Measurements from ENCODE around the gene TBC1D5. TPM values are rescaled to one million over a fixed set of nuclear protein-coding genes. Genes with fewer than 3 reads are reported as not detected.

Gene TBC1D5
- total RNA-seq, 1 experiment from 2014 or later: 181 TPM

DNA sequence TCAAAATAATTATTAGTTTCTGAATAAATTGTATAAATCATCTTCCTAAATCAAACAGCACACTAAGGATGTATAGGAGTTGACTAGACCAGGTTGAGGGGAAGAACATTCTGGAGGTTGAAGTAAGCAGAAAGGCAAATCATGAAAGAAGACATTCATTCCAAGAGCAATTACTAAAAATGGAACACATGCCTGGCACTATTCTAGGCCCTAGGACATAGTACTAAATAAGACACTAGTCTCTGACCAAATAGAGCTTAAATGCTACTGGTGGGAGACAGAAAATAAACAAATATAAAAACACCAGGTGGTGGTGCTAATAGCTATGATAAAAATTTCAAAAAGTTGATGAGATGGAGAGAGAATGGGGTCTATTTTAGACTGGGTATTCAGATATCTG, 190.1 kb downstream of the TBC1D5 start:
- Histone ChIP-seq H3K9me3 (ENCODE audit: low read length) (no peaks in the 10 kb centered on the region), H2AFZ (ENCODE audit: low read length) (no peak overlapping the region), H3K9me2 (replicated peaks; ENCODE audit: insufficient read depth, low read length) (no peaks in the 10 kb centered on the region), H3K36me3 (ENCODE audit: insufficient read depth, low read length) (no peaks in the 10 kb centered on the region; the same call in 1 of the 2 replicates), H3K4me2 (ENCODE audit: low read depth, low read length, poor library complexity, severe bottlenecking) (no peak overlapping the region), H3K79me2 (ENCODE audit: low read length) (peaks cover 77% of the 10 kb centered on the region), H3K27ac (ENCODE audit: low read length) (no peak overlapping the region), H3K4me3 (ENCODE audit: low read length) (no peak overlapping the region), H3K27me3 (ENCODE audit: low read length) (no peaks in the 10 kb centered on the region), H3K9ac (ENCODE audit: low read length) (no peak overlapping the region), H4K20me1 (ENCODE audit: insufficient read depth, low read depth, low read length) (no peaks in the 10 kb centered on the region), H3K4me1 (ENCODE audit: low read length) (peaks cover 12% of the 10 kb centered on the region; the same call in 1 of the 2 replicates)
- DNase-seq: no peak

DNA sequence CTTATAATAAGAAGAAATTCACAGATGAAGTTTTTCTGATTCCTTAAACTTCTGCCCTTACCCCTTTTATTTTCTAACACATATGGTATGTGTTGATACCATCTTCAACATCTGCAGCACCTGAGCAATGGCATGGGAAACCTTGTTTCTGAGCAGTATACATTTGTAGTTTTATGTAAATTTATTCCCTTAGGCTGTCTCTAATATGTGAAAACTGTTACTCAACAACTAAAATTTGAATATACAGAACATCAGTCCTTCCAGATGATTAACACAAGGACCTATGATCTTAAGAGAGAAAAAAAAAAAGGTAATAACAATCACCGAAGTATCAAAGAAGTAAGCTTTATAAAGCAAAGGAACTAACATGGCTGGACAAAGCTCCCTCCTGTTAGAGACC, 190.5 kb downstream of the TBC1D5 start:
- Histone ChIP-seq H3K9ac (ENCODE audit: low read length) (no peak overlapping the region), H4K20me1 (ENCODE audit: insufficient read depth, low read depth, low read length) (no peaks in the 10 kb centered on the region), H3K9me3 (ENCODE audit: low read length) (no peaks in the 10 kb centered on the region), H3K36me3 (ENCODE audit: insufficient read depth, low read length) (no peaks in the 10 kb centered on the region; the same call in 1 of the 2 replicates), H3K27ac (ENCODE audit: low read length) (no peak overlapping the region), H3K9me2 (replicated peaks; ENCODE audit: insufficient read depth, low read length) (no peaks in the 10 kb centered on the region), H3K27me3 (ENCODE audit: low read length) (no peaks in the 10 kb centered on the region), H3K4me1 (ENCODE audit: low read length) (peaks cover 12% of the 10 kb centered on the region; the same call in 1 of the 2 replicates), H3K4me3 (ENCODE audit: low read length) (no peak overlapping the region), H3K79me2 (ENCODE audit: low read length) (peaks cover 74% of the 10 kb centered on the region), H3K4me2 (ENCODE audit: low read depth, low read length, poor library complexity, severe bottlenecking) (no peak overlapping the region), H2AFZ (ENCODE audit: low read length) (no peak overlapping the region)
- DNase-seq: no peak

- peaks cover 12% of the 10 kb centered on the region; the same call in 1 of the 2 replicates for H3K4me1 ChIP-seq (ENCODE audit: low read length)
- no peaks in the 10 kb centered on the region for H3K9me3 ChIP-seq (ENCODE audit: low read length)
- DNase-seq: no peak
- no peak overlapping the region for H3K4me2 ChIP-seq (ENCODE audit: low read depth, low read length, poor library complexity, severe bottlenecking)
- H3K9ac ChIP-seq (ENCODE audit: low read length): no peak overlapping the region
- H3K27me3 ChIP-seq (ENCODE audit: low read length): no peaks in the 10 kb centered on the region
- no peaks in the 10 kb centered on the region for H3K9me2 ChIP-seq (replicated peaks; ENCODE audit: insufficient read depth, low read length)
- peaks cover 76% of the 10 kb centered on the region for H3K79me2 ChIP-seq (ENCODE audit: low read length)
- no peaks in the 10 kb centered on the region for H4K20me1 ChIP-seq (ENCODE audit: insufficient read depth, low read depth, low read length)
- no peak overlapping the region for H3K4me3 ChIP-seq (ENCODE audit: low read length)
- H3K27ac ChIP-seq (ENCODE audit: low read length): no peak overlapping the region
- no peaks in the 10 kb centered on the region; the same call in 1 of the 2 replicates for H3K36me3 ChIP-seq (ENCODE audit: insufficient read depth, low read length)
- no peak overlapping the region for H2AFZ ChIP-seq (ENCODE audit: low read length)
Observed at GRCh38 chr3:17551333-17551732, 191.1 kb downstream of the TBC1D5 start.

DNA sequence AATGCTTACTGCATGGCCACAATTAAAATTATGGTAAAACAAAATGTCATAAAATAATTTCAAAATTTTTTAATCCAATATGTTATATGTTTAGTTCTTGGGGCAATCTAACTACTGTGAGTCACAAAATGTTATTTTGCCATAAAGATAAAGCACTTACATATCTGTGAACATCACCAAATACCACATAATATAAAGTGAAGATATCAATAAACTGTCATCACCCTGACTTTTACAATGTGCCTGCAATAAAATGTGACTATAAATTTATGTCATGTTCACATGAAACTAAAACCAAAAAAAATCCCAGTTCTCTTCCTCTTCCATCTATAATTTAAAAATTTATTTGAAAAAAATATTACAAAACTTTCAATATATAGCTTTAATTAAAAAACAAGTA, 191.8 kb downstream of the TBC1D5 start:
- Histone ChIP-seq H3K4me2 (ENCODE audit: low read depth, low read length, poor library complexity, severe bottlenecking) (no peak overlapping the region), H3K9me2 (replicated peaks; ENCODE audit: insufficient read depth, low read length) (no peaks in the 10 kb centered on the region), H3K79me2 (ENCODE audit: low read length) (peaks cover 76% of the 10 kb centered on the region)

DNA sequence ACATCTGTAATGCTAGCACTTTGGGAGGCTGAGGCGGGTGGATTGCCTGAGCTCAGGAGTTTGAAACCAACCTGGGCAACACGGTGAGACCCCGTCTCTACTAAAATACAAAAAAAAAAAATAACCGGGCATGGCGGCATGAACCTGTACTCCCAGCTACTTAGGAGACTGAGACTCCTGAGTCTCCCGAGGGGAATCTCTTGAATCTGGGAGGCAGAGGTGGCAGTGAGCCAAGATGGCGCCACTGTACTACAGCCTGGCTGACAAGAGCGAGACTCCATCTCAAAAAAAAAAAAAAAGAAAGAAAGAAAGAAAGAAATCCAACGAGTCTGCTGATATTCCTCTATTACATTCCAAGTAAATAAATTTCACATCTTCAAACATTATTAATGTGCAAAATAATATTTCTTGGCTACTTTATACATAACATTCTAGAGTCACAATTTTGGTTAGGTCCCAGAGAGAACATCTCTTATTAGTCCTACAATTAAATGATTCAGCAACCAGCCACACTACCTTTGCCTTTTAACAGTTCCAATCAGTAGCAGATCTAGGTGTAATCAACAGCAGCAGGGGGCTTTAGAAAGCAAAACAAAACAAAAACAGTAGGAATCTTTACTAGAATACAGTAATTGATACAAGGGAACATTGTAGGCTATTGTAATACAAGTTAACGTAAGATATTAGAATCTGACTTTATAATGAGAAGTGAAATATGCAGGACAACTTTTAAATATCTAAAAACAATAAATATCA, 195.8 kb downstream of the TBC1D5 start:
- Histone ChIP-seq H3K4me3 (ENCODE audit: low read length) (no peak overlapping the region), H2AFZ (ENCODE audit: low read length) (no peak overlapping the region), H3K4me1 (ENCODE audit: low read length) (peaks cover 4% of the 10 kb centered on the region; the same call in 1 of the 2 replicates), H3K9me3 (ENCODE audit: low read length) (no peaks in the 10 kb centered on the region), H3K27me3 (ENCODE audit: low read length) (no peaks in the 10 kb centered on the region), H3K9me2 (replicated peaks; ENCODE audit: insufficient read depth, low read length) (no peaks in the 10 kb centered on the region), H3K79me2 (ENCODE audit: low read length) (peaks cover 69% of the 10 kb centered on the region), H3K36me3 (ENCODE audit: insufficient read depth, low read length) (no peaks in the 10 kb centered on the region; the same call in 1 of the 2 replicates), H4K20me1 (ENCODE audit: insufficient read depth, low read depth, low read length) (no peaks in the 10 kb centered on the region), H3K27ac (ENCODE audit: low read length) (no peak overlapping the region), H3K4me2 (ENCODE audit: low read depth, low read length, poor library complexity, severe bottlenecking) (no peak overlapping the region), H3K9ac (ENCODE audit: low read length) (no peak overlapping the region)
- DNase-seq: no peak

More for the DNA sequence above, 191.8 kb downstream of the TBC1D5 start:
- H3K4me3 ChIP-seq (ENCODE audit: low read length): no peak overlapping the region
- no peak overlapping the region for H3K27ac ChIP-seq (ENCODE audit: low read length)
- no peaks in the 10 kb centered on the region for H3K27me3 ChIP-seq (ENCODE audit: low read length)
- H3K4me1 ChIP-seq (ENCODE audit: low read length): peaks cover 12% of the 10 kb centered on the region; the same call in 1 of the 2 replicates
- H4K20me1 ChIP-seq (ENCODE audit: insufficient read depth, low read depth, low read length): no peaks in the 10 kb centered on the region
- DNase-seq: no peak
- H2AFZ ChIP-seq (ENCODE audit: low read length): no peak overlapping the region
- H3K9me3 ChIP-seq (ENCODE audit: low read length): no peaks in the 10 kb centered on the region
- H3K9ac ChIP-seq (ENCODE audit: low read length): no peak overlapping the region
- H3K36me3 ChIP-seq (ENCODE audit: insufficient read depth, low read length): no peaks in the 10 kb centered on the region; the same call in 1 of the 2 replicates

- DNase-seq: peak; percentile 54
- H3K36me3 ChIP-seq (ENCODE audit: insufficient read depth, low read length): no peaks in the 10 kb centered on the region
- no peak overlapping the region for H3K4me3 ChIP-seq (ENCODE audit: low read length)
- no peaks in the 10 kb centered on the region for H3K27me3 ChIP-seq (ENCODE audit: low read length)
- no peaks in the 10 kb centered on the region for H4K20me1 ChIP-seq (ENCODE audit: insufficient read depth, low read depth, low read length)
- H3K9ac ChIP-seq (ENCODE audit: low read length): no peak overlapping the region
- H3K27ac ChIP-seq (ENCODE audit: low read length): no peak overlapping the region
- no peak overlapping the region for H2AFZ ChIP-seq (ENCODE audit: low read length)
- H3K79me2 ChIP-seq (ENCODE audit: low read length): peaks cover 62% of the 10 kb centered on the region
- H3K4me2 ChIP-seq (ENCODE audit: low read depth, low read length, poor library complexity, severe bottlenecking): no peak overlapping the region
- H3K9me3 ChIP-seq (ENCODE audit: low read length): no peaks in the 10 kb centered on the region
- H3K4me1 ChIP-seq (ENCODE audit: low read length): no peaks in the 10 kb centered on the region
- no peaks in the 10 kb centered on the region for H3K9me2 ChIP-seq (replicated peaks; ENCODE audit: insufficient read depth, low read length)
Observed at GRCh38 chr3:17544632-17545031, 197.8 kb downstream of the TBC1D5 start.

DNA sequence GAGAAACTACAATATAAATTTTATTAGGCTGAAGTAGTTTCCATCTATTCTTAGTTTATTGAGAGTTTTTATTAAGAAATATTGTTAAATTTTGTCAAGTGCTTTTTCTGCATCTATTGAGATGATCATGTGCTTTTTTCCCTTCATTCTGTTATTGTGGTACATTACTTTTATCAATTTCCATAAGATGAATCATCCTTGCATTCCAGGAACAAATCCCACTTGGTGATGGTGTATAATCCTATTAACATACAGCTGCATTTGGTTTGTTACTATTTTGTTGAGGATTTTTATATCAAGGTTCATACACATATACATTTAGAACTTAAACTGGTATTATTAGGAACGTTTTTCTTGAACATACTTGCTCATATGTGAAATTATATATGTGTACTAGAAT, 199.8 kb downstream of the TBC1D5 start:
- H2AFZ ChIP-seq (ENCODE audit: low read length): no peak overlapping the region
- H3K9me3 ChIP-seq (ENCODE audit: low read length): no peaks in the 10 kb centered on the region
- no peaks in the 10 kb centered on the region for H3K4me1 ChIP-seq (ENCODE audit: low read length)
- no peaks in the 10 kb centered on the region for H4K20me1 ChIP-seq (ENCODE audit: insufficient read depth, low read depth, low read length)
- no peaks in the 10 kb centered on the region for H3K36me3 ChIP-seq (ENCODE audit: insufficient read depth, low read length)
- H3K79me2 ChIP-seq (ENCODE audit: low read length): peaks cover 63% of the 10 kb centered on the region
- no peak overlapping the region for H3K27ac ChIP-seq (ENCODE audit: low read length)
- H3K4me2 ChIP-seq (ENCODE audit: low read depth, low read length, poor library complexity, severe bottlenecking): no peak overlapping the region
- H3K9me2 ChIP-seq (replicated peaks; ENCODE audit: insufficient read depth, low read length): no peaks in the 10 kb centered on the region
- no peak overlapping the region for H3K4me3 ChIP-seq (ENCODE audit: low read length)
- DNase-seq: no peak
- no peaks in the 10 kb centered on the region for H3K27me3 ChIP-seq (ENCODE audit: low read length)
- H3K9ac ChIP-seq (ENCODE audit: low read length): no peak overlapping the region

GRCh38 chr3:17539436-17539835, 203.0 kb downstream of the TBC1D5 start:
- Histone ChIP-seq H3K36me3 (ENCODE audit: insufficient read depth, low read length) (no peaks in the 10 kb centered on the region), H3K9me2 (replicated peaks; ENCODE audit: insufficient read depth, low read length) (0 out of 2 replicates have a peak, but pooled peaks cover 3% of the 10 kb centered on the region), H4K20me1 (ENCODE audit: insufficient read depth, low read depth, low read length) (no peaks in the 10 kb centered on the region), H3K4me2 (ENCODE audit: low read depth, low read length, poor library complexity, severe bottlenecking) (no peak overlapping the region), H3K79me2 (ENCODE audit: low read length) (peaks cover 47% of the 10 kb centered on the region), H3K27me3 (ENCODE audit: low read length) (no peaks in the 10 kb centered on the region), H2AFZ (ENCODE audit: low read length) (no peak overlapping the region), H3K4me1 (ENCODE audit: low read length) (no peaks in the 10 kb centered on the region), H3K4me3 (ENCODE audit: low read length) (no peak overlapping the region), H3K27ac (ENCODE audit: low read length) (no peak overlapping the region), H3K9ac (ENCODE audit: low read length) (no peak overlapping the region), H3K9me3 (ENCODE audit: low read length) (no peaks in the 10 kb centered on the region)
- DNase-seq: no peak
